ENCODE data around the gene PLEKHH1.
A peak's percentile ranks its signal among the peaks of the same experiment; 100 is the strongest.

The PLEKHH1 gene

GRCh38 chr14:67569011-67569650 is 36.0 kb downstream of the PLEKHH1 start:
- Histone ChIP-seq H4K8ac (ENCODE audit: low read depth, low read length) (no peak overlapping the region), H2BK15ac (replicated peaks; ENCODE audit: low read depth) (no peak overlapping the region), H3K9ac (ENCODE audit: low read length) (no peak overlapping the region), H3K27ac (ENCODE audit: low read depth, low read length) (no peak overlapping the region), H3K4me1 (ENCODE audit: control insufficient read depth, low read depth, low read length) (no peaks in the 10 kb centered on the region), H3K18ac (ENCODE audit: low read length) (no peak overlapping the region), H3K56ac (ENCODE audit: low read length) (no peak overlapping the region), H2BK5ac (ENCODE audit: low read length) (no peak overlapping the region), H3K4ac (ENCODE audit: low read depth, low read length) (no peak overlapping the region), H4K5ac (ENCODE audit: low read length) (no peak overlapping the region), H3K79me1 (ENCODE audit: low read length) (no peaks in the 10 kb centered on the region), H3K27me3 (ENCODE audit: insufficient read depth, low read length, poor library complexity) (no peaks in the 10 kb centered on the region), H2AK5ac (ENCODE audit: low read length) (no peak overlapping the region), H3K79me2 (ENCODE audit: control insufficient read depth, insufficient read depth, low read length) (no peaks in the 10 kb centered on the region), H3K4me2 (ENCODE audit: low read length) (no peak overlapping the region), H3K23ac (ENCODE audit: low read length) (no peak overlapping the region), H3K4me3 (ENCODE audit: low read length) (no peak overlapping the region), H2BK120ac (ENCODE audit: low read depth, low read length) (no peak overlapping the region), H3K36me3 (ENCODE audit: control insufficient read depth, insufficient read depth, low read length) (no peaks in the 10 kb centered on the region)
- DNase-seq = no peak
- WGBS (ENCODE audit: extremely low coverage, insufficient coverage, low lambda C conversion rate) = no CpG with 5 or more reads among the region's 11 CpGs

- H2BK120ac ChIP-seq (ENCODE audit: low read depth, low read length) = no peak overlapping the region
These were observed 36.7 kb downstream of the PLEKHH1 start for GRCh38 chr14:67569651-67570290.

DNA sequence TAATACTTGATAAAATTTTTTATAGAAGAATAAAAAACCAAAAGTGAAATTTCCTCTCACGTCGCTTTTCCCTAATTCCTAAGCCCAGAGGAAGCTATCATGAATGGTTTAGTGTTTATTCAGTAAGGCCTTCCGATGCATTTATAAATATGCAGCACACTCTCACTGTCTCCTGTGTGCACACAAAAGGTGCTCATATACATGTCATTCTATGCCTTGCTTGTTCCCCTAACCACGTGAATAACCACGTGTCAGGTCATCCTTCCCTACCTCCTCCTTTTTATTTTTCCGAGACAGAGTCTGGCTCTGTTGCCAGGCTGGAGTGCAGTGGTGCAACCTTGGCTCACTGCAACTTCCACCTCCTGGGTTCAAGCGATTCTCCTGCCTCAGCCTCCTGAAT is 37.4 kb downstream of the PLEKHH1 start:
- no peak overlapping the region for H2BK15ac ChIP-seq (replicated peaks; ENCODE audit: low read depth)
- no peak overlapping the region for H4K8ac ChIP-seq (ENCODE audit: low read depth, low read length)
- H3K4me1 ChIP-seq (ENCODE audit: control insufficient read depth, low read depth, low read length) = no peaks in the 10 kb centered on the region
- no CpG with 5 or more reads among the region's 7 CpGs for WGBS (ENCODE audit: extremely low coverage, insufficient coverage, low lambda C conversion rate)
- H3K79me2 ChIP-seq (ENCODE audit: control insufficient read depth, insufficient read depth, low read length) = no peaks in the 10 kb centered on the region
- no peak overlapping the region for H3K4ac ChIP-seq (ENCODE audit: low read depth, low read length)
- no peak overlapping the region for H4K5ac ChIP-seq (ENCODE audit: low read length)
- no peak overlapping the region for H3K4me2 ChIP-seq (ENCODE audit: low read length)
- no peak overlapping the region for H2BK5ac ChIP-seq (ENCODE audit: low read length)
- no peak overlapping the region for H3K27ac ChIP-seq (ENCODE audit: low read depth, low read length)
- H3K79me1 ChIP-seq (ENCODE audit: low read length) = no peaks in the 10 kb centered on the region
- no peaks in the 10 kb centered on the region for H3K27me3 ChIP-seq (ENCODE audit: insufficient read depth, low read length, poor library complexity)
- no peak overlapping the region for H3K23ac ChIP-seq (ENCODE audit: low read length)
- H3K56ac ChIP-seq (ENCODE audit: low read length) = no peak overlapping the region
- H3K18ac ChIP-seq (ENCODE audit: low read length) = no peak overlapping the region
- H3K9ac ChIP-seq (ENCODE audit: low read length) = no peak overlapping the region
- H2AK5ac ChIP-seq (ENCODE audit: low read length) = no peak overlapping the region
- H3K4me3 ChIP-seq (ENCODE audit: low read length) = no peak overlapping the region
- H2BK120ac ChIP-seq (ENCODE audit: low read depth, low read length) = no peak overlapping the region
- H3K36me3 ChIP-seq (ENCODE audit: control insufficient read depth, insufficient read depth, low read length) = no peaks in the 10 kb centered on the region
- DNase-seq = no peak

More at GRCh38 chr14:67569651-67570290, 36.7 kb downstream of the PLEKHH1 start:
- no peak overlapping the region for H3K9ac ChIP-seq (ENCODE audit: low read length)
- no CpG with 5 or more reads among the region's 4 CpGs for WGBS (ENCODE audit: extremely low coverage, insufficient coverage, low lambda C conversion rate)
- no peak overlapping the region for H2BK15ac ChIP-seq (replicated peaks; ENCODE audit: low read depth)
- no peak overlapping the region for H3K4me3 ChIP-seq (ENCODE audit: low read length)
- H3K27me3 ChIP-seq (ENCODE audit: insufficient read depth, low read length, poor library complexity) = no peaks in the 10 kb centered on the region
- no peak for DNase-seq
- no peaks in the 10 kb centered on the region for H3K79me2 ChIP-seq (ENCODE audit: control insufficient read depth, insufficient read depth, low read length)
- H2BK5ac ChIP-seq (ENCODE audit: low read length) = no peak overlapping the region
- H2AK5ac ChIP-seq (ENCODE audit: low read length) = no peak overlapping the region
- H3K4me1 ChIP-seq (ENCODE audit: control insufficient read depth, low read depth, low read length) = no peaks in the 10 kb centered on the region
- H3K4me2 ChIP-seq (ENCODE audit: low read length) = no peak overlapping the region
- H3K4ac ChIP-seq (ENCODE audit: low read depth, low read length) = no peak overlapping the region
- H3K18ac ChIP-seq (ENCODE audit: low read length) = no peak overlapping the region
- H3K56ac ChIP-seq (ENCODE audit: low read length) = no peak overlapping the region
- H3K36me3 ChIP-seq (ENCODE audit: control insufficient read depth, insufficient read depth, low read length) = no peaks in the 10 kb centered on the region
- H3K27ac ChIP-seq (ENCODE audit: low read depth, low read length) = no peak overlapping the region
- H3K79me1 ChIP-seq (ENCODE audit: low read length) = no peaks in the 10 kb centered on the region
- no peak overlapping the region for H3K23ac ChIP-seq (ENCODE audit: low read length)
- no peak overlapping the region for H4K5ac ChIP-seq (ENCODE audit: low read length)
- no peak overlapping the region for H4K8ac ChIP-seq (ENCODE audit: low read depth, low read length)

- Histone ChIP-seq H2BK15ac (replicated peaks; ENCODE audit: low read depth) (no peak overlapping the region), H3K79me2 (ENCODE audit: control insufficient read depth, insufficient read depth, low read length) (no peaks in the 10 kb centered on the region), H3K4me2 (ENCODE audit: low read length) (no peak overlapping the region), H2BK120ac (ENCODE audit: low read depth, low read length) (no peak overlapping the region), H3K18ac (ENCODE audit: low read length) (no peak overlapping the region), H4K8ac (ENCODE audit: low read depth, low read length) (no peak overlapping the region), H3K27me3 (ENCODE audit: insufficient read depth, low read length, poor library complexity) (no peaks in the 10 kb centered on the region), H3K23ac (ENCODE audit: low read length) (no peak overlapping the region), H2BK5ac (ENCODE audit: low read length) (no peak overlapping the region), H3K9ac (ENCODE audit: low read length) (no peak overlapping the region), H3K79me1 (ENCODE audit: low read length) (no peaks in the 10 kb centered on the region), H2AK5ac (ENCODE audit: low read length) (no peak overlapping the region), H3K36me3 (ENCODE audit: control insufficient read depth, insufficient read depth, low read length) (no peaks in the 10 kb centered on the region), H3K4me3 (ENCODE audit: low read length) (no peak overlapping the region), H3K56ac (ENCODE audit: low read length) (no peak overlapping the region), H4K5ac (ENCODE audit: low read length) (no peak overlapping the region), H3K27ac (ENCODE audit: low read depth, low read length) (no peak overlapping the region), H3K4ac (ENCODE audit: low read depth, low read length) (no peak overlapping the region), H3K4me1 (ENCODE audit: control insufficient read depth, low read depth, low read length) (no peaks in the 10 kb centered on the region)
- peak; percentile 71 for DNase-seq
- WGBS (ENCODE audit: extremely low coverage, insufficient coverage, low lambda C conversion rate) = no CpG with 5 or more reads among the region's 14 CpGs
These were observed 38.3 kb downstream of the PLEKHH1 start for GRCh38 chr14:67571275-67571990.

DNA sequence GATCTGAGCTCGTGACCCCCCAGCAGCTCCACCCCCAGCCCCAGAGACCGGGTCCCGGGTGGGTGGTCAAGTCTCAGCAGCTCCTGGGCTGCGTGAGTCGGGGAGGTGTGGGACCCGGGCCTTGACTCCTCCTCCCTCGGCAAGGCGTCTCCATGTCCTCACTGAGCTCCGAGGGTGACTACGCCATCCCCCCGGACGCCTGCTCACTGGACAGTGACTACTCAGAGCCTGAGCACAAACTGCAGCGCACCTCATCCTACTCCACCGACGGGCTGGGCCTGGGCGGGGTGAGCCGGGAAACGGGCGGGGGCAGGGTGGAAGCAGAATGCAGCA is 38.9 kb downstream of the PLEKHH1 start:
- H3K56ac ChIP-seq (ENCODE audit: low read length) = no peak overlapping the region
- no peak overlapping the region for H2BK15ac ChIP-seq (replicated peaks; ENCODE audit: low read depth)

More for the DNA sequence above, 38.9 kb downstream of the PLEKHH1 start:
- no peak overlapping the region for H3K4me2 ChIP-seq (ENCODE audit: low read length)
- no peak overlapping the region for H3K23ac ChIP-seq (ENCODE audit: low read length)
- H2BK5ac ChIP-seq (ENCODE audit: low read length) = no peak overlapping the region
- no peak overlapping the region for H4K5ac ChIP-seq (ENCODE audit: low read length)
- H3K4me1 ChIP-seq (ENCODE audit: control insufficient read depth, low read depth, low read length) = no peaks in the 10 kb centered on the region
- H3K27ac ChIP-seq (ENCODE audit: low read depth, low read length) = no peak overlapping the region
- no peaks in the 10 kb centered on the region for H3K36me3 ChIP-seq (ENCODE audit: control insufficient read depth, insufficient read depth, low read length)
- H3K4me3 ChIP-seq (ENCODE audit: low read length) = no peak overlapping the region
- DNase-seq = no peak
- H3K27me3 ChIP-seq (ENCODE audit: insufficient read depth, low read length, poor library complexity) = no peaks in the 10 kb centered on the region
- no peaks in the 10 kb centered on the region for H3K79me1 ChIP-seq (ENCODE audit: low read length)
- H2BK120ac ChIP-seq (ENCODE audit: low read depth, low read length) = no peak overlapping the region
- no peak overlapping the region for H3K4ac ChIP-seq (ENCODE audit: low read depth, low read length)
- no CpG with 5 or more reads among the region's 19 CpGs for WGBS (ENCODE audit: extremely low coverage, insufficient coverage, low lambda C conversion rate)
- no peak overlapping the region for H2AK5ac ChIP-seq (ENCODE audit: low read length)
- H3K79me2 ChIP-seq (ENCODE audit: control insufficient read depth, insufficient read depth, low read length) = no peaks in the 10 kb centered on the region
- no peak overlapping the region for H4K8ac ChIP-seq (ENCODE audit: low read depth, low read length)
- H3K9ac ChIP-seq (ENCODE audit: low read length) = no peak overlapping the region
- H3K18ac ChIP-seq (ENCODE audit: low read length) = no peak overlapping the region
